Measurements from ENCODE around the gene SGSH. TPM values are rescaled to one million over a fixed set of nuclear protein-coding genes. Genes with fewer than 3 reads are reported as not detected.

Gene SGSH
- total RNA-seq, 5 donors from 2014 or later (not counting 1 experiment from before 2014, with no cell fraction given) = 133 to 197 (median 155) TPM

DNA sequence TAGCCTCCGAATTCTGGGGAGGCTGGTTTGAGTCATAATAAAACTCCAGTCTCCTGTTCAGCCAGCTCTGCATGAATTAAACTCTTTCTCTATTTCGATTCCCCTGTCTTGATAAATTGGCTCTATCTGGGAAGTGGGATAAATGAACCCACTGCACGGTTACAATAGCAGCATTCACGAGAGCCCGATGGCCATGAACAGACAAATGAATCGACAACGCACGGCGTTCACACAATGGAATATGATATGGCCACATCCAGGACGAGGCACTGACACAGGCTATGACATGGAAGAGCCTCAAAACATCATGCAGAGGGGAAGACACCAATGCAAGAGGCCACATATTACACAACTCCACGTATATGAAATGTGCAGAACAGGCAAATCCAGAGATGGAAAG lies 55.9 kb downstream of the SGSH start:
- Mint-ChIP-seq H3K4me3 (no peak overlapping the region), H3K9me3 (no peaks in the 10 kb centered on the region), H3K27ac (no peak overlapping the region), H3K27me3 (peaks cover 7 to 19% of the 10 kb centered on the region in 2 donors), H3K36me3 (no peaks in the 10 kb centered on the region), H3K4me1 (peaks cover 0 to 4% (median 0%) of the 10 kb centered on the region in 3 donors)
- Histone ChIP-seq H3K4me3 (ENCODE audit: control insufficient read depth in 1 of 2, extremely low read depth in 1 of 2, low read length in 1 of 2) (no peak overlapping the region), H3K27me3 (replicated peaks in 1 of 2; ENCODE audit: control insufficient read depth in 2 of 2, extremely low read depth in 1 of 2, insufficient read depth in 2 of 2, low read length in 1 of 2) (peaks cover 0 to 17% of the 10 kb centered on the region in 2 experiments), H3K9me3 (no peaks in the 10 kb centered on the region), H3K4me1 (ENCODE audit: control insufficient read depth in 1 of 2, extremely low read depth in 1 of 2, insufficient read depth in 2 of 2, low read length in 2 of 2) (no peaks in the 10 kb centered on the region), H3K27ac (ENCODE audit: low read length) (no peak overlapping the region), H3K36me3 (ENCODE audit: control insufficient read depth in 2 of 2, extremely low read depth in 1 of 2, insufficient read depth in 1 of 2, low read length in 1 of 2) (no peaks in the 10 kb centered on the region)
- 86% methylated on average over 7 of the region's 11 CpGs for WGBS (ENCODE audit: insufficient coverage)
- POLR2A ChIA-PET = interaction anchor here in 1 of 2 donors (0.6 kb wide), 1 partner anchor 17 kb away, joined by 3 read pairs; no protein-coding TSS in a partner anchor
- ATAC-seq (replicated peaks in 1 of 4) (no peak), DNase-seq (no peak)
- CTCF ChIA-PET = interaction anchor here (0.7 kb wide), 2 partner anchors 28 to 166 kb away, joined by 6 read pairs; no protein-coding TSS in a partner anchor

DNA sequence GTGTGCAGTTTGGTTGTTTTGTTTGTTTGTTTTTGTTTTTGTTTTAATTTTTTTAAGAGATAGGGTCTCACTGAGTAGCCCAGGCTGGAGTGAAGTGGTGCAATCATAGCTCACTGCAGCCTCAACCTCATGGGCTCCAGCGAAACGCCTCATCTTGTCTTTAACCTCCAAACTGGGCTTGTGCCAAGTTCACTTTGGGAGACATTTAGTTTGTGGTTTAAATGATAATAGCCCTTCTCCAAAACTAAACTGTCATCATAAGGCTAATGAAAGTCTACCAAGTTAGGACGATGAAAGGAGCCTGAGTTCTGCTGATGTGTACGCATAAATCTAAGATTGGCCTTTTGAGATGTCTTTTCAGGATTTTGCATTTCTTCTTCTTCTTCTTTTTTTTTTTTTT lies 56.8 kb downstream of the SGSH start:
- Mint-ChIP-seq H3K27ac (no peak overlapping the region), H3K36me3 (no peaks in the 10 kb centered on the region), H3K9me3 (no peaks in the 10 kb centered on the region), H3K27me3 (peaks cover 7 to 19% of the 10 kb centered on the region in 2 donors), H3K4me1 (peaks cover 0 to 4% (median 0%) of the 10 kb centered on the region in 3 donors), H3K4me3 (no peak overlapping the region)
- DNase-seq = no peak
- Histone ChIP-seq H3K9me3 (no peaks in the 10 kb centered on the region), H3K4me1 (ENCODE audit: control insufficient read depth in 1 of 2, extremely low read depth in 1 of 2, insufficient read depth in 2 of 2, low read length in 2 of 2) (no peaks in the 10 kb centered on the region), H3K4me3 (ENCODE audit: control insufficient read depth in 1 of 2, extremely low read depth in 1 of 2, low read length in 1 of 2) (no peak overlapping the region), H3K27ac (ENCODE audit: low read length) (no peak overlapping the region), H3K27me3 (replicated peaks in 1 of 2; ENCODE audit: control insufficient read depth in 2 of 2, extremely low read depth in 1 of 2, insufficient read depth in 2 of 2, low read length in 1 of 2) (peaks cover 0 to 15% of the 10 kb centered on the region in 2 experiments), H3K36me3 (ENCODE audit: control insufficient read depth in 2 of 2, extremely low read depth in 1 of 2, insufficient read depth in 1 of 2, low read length in 1 of 2) (no peaks in the 10 kb centered on the region)
- POLR2A ChIA-PET = interaction anchor here in 1 of 2 donors (0.6 kb wide), 1 partner anchor 793 kb away, joined by 5 read pairs; no protein-coding TSS in a partner anchor
- no CpG with 5 or more reads among the region's 4 CpGs for WGBS (ENCODE audit: insufficient coverage)
- CTCF ChIA-PET = interaction anchor here (0.7 kb wide), 2 partner anchors 28 to 165 kb away, joined by 6 read pairs; no protein-coding TSS in a partner anchor
- ATAC-seq (replicated peaks in 1 of 4) = no peak

DNA sequence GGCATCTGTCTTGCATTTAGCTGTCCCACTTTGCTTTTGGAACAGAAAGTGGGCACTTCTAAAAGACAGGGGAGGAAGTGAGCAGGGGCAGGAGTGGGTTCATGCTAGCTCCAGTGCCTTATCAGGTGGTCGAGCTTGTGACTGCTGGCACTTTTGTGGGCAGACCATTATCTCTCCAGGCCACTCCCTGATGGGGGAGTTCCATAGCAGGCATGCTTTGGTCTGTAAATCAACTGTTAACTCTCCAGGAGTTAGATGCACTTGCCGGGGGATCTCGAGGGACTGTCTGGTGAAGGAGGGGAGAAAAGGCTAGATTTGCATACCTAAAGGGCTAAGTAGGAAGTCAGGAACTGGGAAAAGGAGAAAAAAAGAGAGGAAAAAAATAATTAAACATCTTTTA lies 59.6 kb downstream of the SGSH start:
- no peak for ATAC-seq (replicated peaks in 1 of 4)

More for the DNA sequence above, 59.6 kb downstream of the SGSH start:
- peaks cover 0 to 4% (median 0%) of the 10 kb centered on the region in 3 donors for H3K4me1 Mint-ChIP-seq
- peaks cover 3 to 5% (median 5%) of the 10 kb centered on the region in 3 donors for H3K9me3 Mint-ChIP-seq
- no peaks in the 10 kb centered on the region for H3K36me3 Mint-ChIP-seq
- H3K4me3 ChIP-seq (ENCODE audit: control insufficient read depth in 1 of 2, extremely low read depth in 1 of 2, low read length in 1 of 2) = no peak overlapping the region
- H3K36me3 ChIP-seq (ENCODE audit: control insufficient read depth in 2 of 2, extremely low read depth in 1 of 2, insufficient read depth in 1 of 2, low read length in 1 of 2) = no peaks in the 10 kb centered on the region
- H3K4me3 Mint-ChIP-seq = no peak overlapping the region
- no peak overlapping the region for H3K27ac ChIP-seq (ENCODE audit: low read length)
- H3K27me3 Mint-ChIP-seq = peaks cover 7 to 19% of the 10 kb centered on the region in 2 donors
- ChIA-PET POLR2A (no interaction called here), CTCF (no interaction called here)
- no peaks in the 10 kb centered on the region for H3K9me3 ChIP-seq
- DNase-seq = no peak
- H3K27ac Mint-ChIP-seq = no peak overlapping the region
- peaks cover 0 to 10% of the 10 kb centered on the region in 2 experiments for H3K27me3 ChIP-seq (replicated peaks in 1 of 2; ENCODE audit: control insufficient read depth in 2 of 2, extremely low read depth in 1 of 2, insufficient read depth in 2 of 2, low read length in 1 of 2)
- WGBS (ENCODE audit: insufficient coverage) = 20% methylated on average over 3 of the region's 3 CpGs
- H3K4me1 ChIP-seq (ENCODE audit: control insufficient read depth in 1 of 2, extremely low read depth in 1 of 2, insufficient read depth in 2 of 2, low read length in 2 of 2) = no peaks in the 10 kb centered on the region

Other genes with a start within 250 kb of the SGSH start
- 1 to 10 TPM; 1.9 to 6.1 (median 3.4) TPM for gene TBC1D16, start 184.5 kb downstream of the SGSH start, total RNA-seq
- gene CCDC40, start 183.7 kb downstream of the SGSH start, total RNA-seq = 1 to 10 TPM in 4 of 5 donors, under 1 TPM in 1; 0.70 to 3.1 (median 1.4) TPM
- gene GAA, start 118.8 kb downstream of the SGSH start, total RNA-seq = 10 to 100 TPM; 32.0 to 47.2 (median 42.1) TPM
- 100 to 1,000 TPM in 1 of 5 donors, 10 to 100 TPM in 4; 70.1 to 105 (median 71.4) TPM for gene EIF4A3, start 73.2 kb downstream of the SGSH start, total RNA-seq
- under 1 TPM in 2 of 5 donors, not detected in 3; 0.06 to 0.10 TPM for gene CARD14, start 50.3 kb downstream of the SGSH start, total RNA-seq
- 100 to 1,000 TPM in 3 of 5 donors, 10 to 100 TPM in 2; 45.9 to 123 (median 112) TPM for gene SLC26A11, start 94 bp upstream of the SGSH start, total RNA-seq
- 100 to 1,000 TPM; 433 to 628 (median 590) TPM for gene RNF213, start 40.5 kb upstream of the SGSH start, total RNA-seq
- gene ENDOV, start 194.8 kb upstream of the SGSH start, total RNA-seq = 10 to 100 TPM; 17.1 to 22.2 (median 21.1) TPM

Measured in T-cell (primary cell).